ENCODE data around the gene KRTAP5-3.

DNA sequence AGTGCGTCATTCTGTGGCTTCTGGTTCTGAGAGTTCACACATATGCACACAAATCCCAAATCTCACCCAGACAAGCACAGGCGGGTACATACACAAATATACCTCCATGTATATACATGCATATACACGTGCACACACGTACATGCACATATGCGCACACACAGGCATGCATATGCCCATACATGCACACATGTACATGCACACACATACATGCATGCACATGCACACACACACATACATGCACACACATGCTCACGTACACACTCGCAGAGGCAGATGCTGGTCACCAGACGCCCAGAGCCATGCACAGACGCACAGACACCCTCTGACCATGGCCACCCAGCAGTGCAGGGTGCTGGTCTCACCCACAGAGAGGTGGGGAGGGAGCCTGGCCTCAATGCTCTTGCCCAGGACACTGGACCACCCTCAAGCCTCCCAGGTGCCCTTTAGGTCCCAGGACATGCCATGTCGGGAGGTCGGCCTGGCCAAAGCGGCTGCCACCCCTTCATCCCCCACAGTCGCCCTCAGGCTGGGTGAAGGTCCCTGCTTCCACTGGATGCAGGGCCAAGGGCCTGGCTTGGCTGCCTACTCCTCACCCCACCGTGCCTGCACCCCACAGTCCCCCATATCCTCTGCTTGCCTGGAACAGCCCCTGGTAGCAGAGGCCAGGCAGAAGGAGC lies 45.7 kb downstream of the KRTAP5-3 start:
- TF ChIP-seq, protein P1, sequence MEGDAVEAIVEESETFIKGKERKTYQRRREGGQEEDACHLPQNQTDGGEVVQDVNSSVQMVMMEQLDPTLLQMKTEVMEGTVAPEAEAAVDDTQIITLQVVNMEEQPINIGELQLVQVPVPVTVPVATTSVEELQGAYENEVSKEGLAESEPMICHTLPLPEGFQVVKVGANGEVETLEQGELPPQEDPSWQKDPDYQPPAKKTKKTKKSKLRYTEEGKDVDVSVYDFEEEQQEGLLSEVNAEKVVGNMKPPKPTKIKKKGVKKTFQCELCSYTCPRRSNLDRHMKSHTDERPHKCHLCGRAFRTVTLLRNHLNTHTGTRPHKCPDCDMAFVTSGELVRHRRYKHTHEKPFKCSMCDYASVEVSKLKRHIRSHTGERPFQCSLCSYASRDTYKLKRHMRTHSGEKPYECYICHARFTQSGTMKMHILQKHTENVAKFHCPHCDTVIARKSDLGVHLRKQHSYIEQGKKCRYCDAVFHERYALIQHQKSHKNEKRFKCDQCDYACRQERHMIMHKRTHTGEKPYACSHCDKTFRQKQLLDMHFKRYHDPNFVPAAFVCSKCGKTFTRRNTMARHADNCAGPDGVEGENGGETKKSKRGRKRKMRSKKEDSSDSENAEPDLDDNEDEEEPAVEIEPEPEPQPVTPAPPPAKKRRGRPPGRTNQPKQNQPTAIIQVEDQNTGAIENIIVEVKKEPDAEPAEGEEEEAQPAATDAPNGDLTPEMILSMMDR (conservative IDR thresholded peaks at IDR 0.05; ENCODE audit: low read length) = no peak
- no peak for TF ChIP-seq EZH2phosphoT487 (IDR thresholded peaks at IDR 0.05; ENCODE audit: borderline replicate concordance)

Measured in Loucy (cell line).